Neural cell (in vitro differentiated cells): ENCODE results near the gene DIP2C. TPM values are rescaled to one million over a fixed set of nuclear protein-coding genes. Genes with fewer than 3 reads are reported as not detected.

Experiments used
- H2AFZ ChIP-seq: fragments of 200-600, 300-800 bp; sonication (generic), shearing (Covaris generic); 2 replicates; pipeline ENCODE4 v1.6.0; 2014; ENCODE audit warnings: low read depth, mild to moderate bottlenecking, antibody characterized with exemption, low read length, moderate library complexity
- H3F3A ChIP-seq: fragments of 200-600 bp; shearing (Covaris generic); 2 replicates; pipeline ENCODE4 v1.6.1; 2016; ENCODE audit warnings: mild to moderate bottlenecking, moderate library complexity, mixed read lengths, antibody characterized with exemption, low read length; ENCODE audit not compliant: insufficient read depth, poor library complexity, severe bottlenecking
- H3K27ac ChIP-seq: fragments of 200-600, 300-800 bp; sonication (generic), shearing (Covaris generic); 2 replicates; pipeline ENCODE4 v1.5.1; 2014; ENCODE audit warnings: mild to moderate bottlenecking, low read length, moderate library complexity
- H3K27me3 ChIP-seq: fragments of 300-800, 200-600 bp; sonication (generic), shearing (Covaris generic); 2 replicates; pipeline ENCODE4 v1.6.0; 2014; ENCODE audit warnings: mild to moderate bottlenecking, low read depth, low read length, moderate library complexity; ENCODE audit not compliant: insufficient read depth
- H3K36me3 ChIP-seq: fragments of 300-800, 200-600 bp; sonication (generic), shearing (Covaris generic); 2 replicates; pipeline ENCODE4 v1.5.1; 2014; ENCODE audit warnings: mild to moderate bottlenecking, antibody characterized with exemption, low read length, moderate library complexity; ENCODE audit not compliant: insufficient read depth
- H3K4me2 ChIP-seq: fragments of 300-800, 200-600 bp; sonication (generic), shearing (Covaris generic); 2 replicates; pipeline ENCODE4 v1.6.0; 2014; ENCODE audit warnings: mild to moderate bottlenecking, low read length
- H3K4me3 ChIP-seq: fragments of 300-800, 200-600 bp; sonication (generic), shearing (Covaris generic); 2 replicates; pipeline ENCODE4 v1.5.1; 2014; ENCODE audit warnings: mild to moderate bottlenecking, low read length, moderate library complexity
- H3K79me2 ChIP-seq: fragments of 200-600 bp; shearing (Covaris generic); replicated peaks from 2 replicates; pipeline ENCODE4 v1.6.0; 2014; ENCODE audit warnings: mild to moderate bottlenecking, low read length, moderate library complexity; ENCODE audit not compliant: insufficient read depth
- H3K9ac ChIP-seq: fragments of 300-800, 200-600 bp; sonication (generic), shearing (Covaris generic); 2 replicates; pipeline ENCODE4 v1.6.1; 2016; ENCODE audit warnings: mild to moderate bottlenecking, low read length, mixed read lengths
- H3K9me2 ChIP-seq: fragments of 200-600 bp; shearing (Covaris generic); 2 replicates; pipeline ENCODE4 v1.6.1; 2016; ENCODE audit warnings: mild to moderate bottlenecking, low read length, mixed read lengths; ENCODE audit not compliant: insufficient read depth
- H3K9me3 ChIP-seq: fragments of 200-600, 300-800 bp; sonication (generic), shearing (Covaris generic); 2 replicates; pipeline ENCODE4 v1.6.1; 2016; ENCODE audit warnings: mild to moderate bottlenecking, mixed run types, low read length, moderate library complexity, mixed read lengths
- H4K20me1 ChIP-seq: fragments of 200-600 bp; shearing (Covaris generic); 2 replicates; pipeline ENCODE4 v1.6.1; 2016; ENCODE audit warnings: mild to moderate bottlenecking, mixed run types; ENCODE audit not compliant: insufficient read depth
- CTCF ChIP-seq: fragments of 450-650 bp; IDR thresholded peaks from 2 replicates; pipeline ENCODE4 v1.5.1; 2014; ENCODE audit warnings: antibody characterized with exemption, mild to moderate bottlenecking, moderate library complexity; ENCODE audit not compliant: poor library complexity, severe bottlenecking
- EP300 ChIP-seq: fragments of 450-650 bp; conservative IDR thresholded peaks from 2 replicates; pipeline ENCODE4 v1.6.1; 2014; ENCODE audit warnings: antibody characterized with exemption, mild to moderate bottlenecking, moderate library complexity; ENCODE audit not compliant: poor library complexity, severe bottlenecking
- EZH2 ChIP-seq: fragments of 200-600, 300-800 bp; shearing (Covaris generic), sonication (generic); IDR thresholded peaks from 2 replicates; pipeline ENCODE4 v1.6.1; 2014; ENCODE audit warnings: antibody characterized with exemption, low read length, borderline replicate concordance, mild to moderate bottlenecking; ENCODE audit not compliant: insufficient read depth, poor library complexity, severe bottlenecking
- MXI1 ChIP-seq: fragments of 450-650 bp; conservative IDR thresholded peaks from 2 replicates; pipeline ENCODE4 v1.6.1; 2014; ENCODE audit warnings: antibody characterized with exemption, mild to moderate bottlenecking; ENCODE audit not compliant: poor library complexity, severe bottlenecking
- POLR2AphosphoS5 ChIP-seq: IDR thresholded peaks from 2 replicates; pipeline ENCODE4 v1.6.1; 2012
- RAD21 ChIP-seq: fragments of 450-650 bp; conservative IDR thresholded peaks from 2 replicates; pipeline ENCODE4 v1.6.1; 2014; ENCODE audit warnings: antibody characterized with exemption, mild to moderate bottlenecking, moderate library complexity
- REST ChIP-seq: IDR thresholded peaks from 2 replicates; pipeline ENCODE4 v1.6.1; 2012; ENCODE audit warnings: borderline replicate concordance
- SMC3 ChIP-seq: fragments of 450-650 bp; conservative IDR thresholded peaks from 2 replicates; pipeline ENCODE4 v1.6.1; 2014; ENCODE audit warnings: antibody characterized with exemption, mild to moderate bottlenecking, moderate library complexity; ENCODE audit not compliant: poor library complexity
- TAF1 ChIP-seq: IDR thresholded peaks from 2 replicates; pipeline ENCODE4 v1.6.1; 2012; ENCODE audit warnings: low read depth
- polyA plus RNA-seq: library from polyadenylated mRNA; depleted of rRNA; stranded (reverse); fragments of >200 nt; gene quantifications from 2 replicates; pipeline ENCODE4 v1.2.3, GENCODE V29; 2014

The DIP2C gene
- polyA plus RNA-seq, 1 donor from 2014 or later, result 24.1 TPM

- H3K9ac ChIP-seq, result no peak overlapping the region
- H3K27ac ChIP-seq, result no peak overlapping the region
- peaks cover 5% of the 10 kb centered on the region for H4K20me1 ChIP-seq
- H2AFZ ChIP-seq, result no peak overlapping the region
- H3F3A ChIP-seq, result no peaks in the 10 kb centered on the region
- no peak overlapping the region for H3K4me2 ChIP-seq
- peaks cover 75% of the 10 kb centered on the region for H3K79me2 ChIP-seq
- H3K9me2 ChIP-seq, result no peaks in the 10 kb centered on the region
- no peak overlapping the region for H3K4me3 ChIP-seq
- peaks cover 3% of the 10 kb centered on the region for H3K9me3 ChIP-seq
- no peaks in the 10 kb centered on the region for H3K27me3 ChIP-seq
- TF ChIP-seq SMC3 (no peak), MXI1 (no peak)
- no peaks in the 10 kb centered on the region for H3K36me3 ChIP-seq
These were observed 118.3 kb downstream of the DIP2C start for GRCh38 chr10:571166-571565.

GRCh38 chr10:570628-571163, 118.8 kb downstream of the DIP2C start:
- no peak overlapping the region for H2AFZ ChIP-seq
- H3K27me3 ChIP-seq, result no peaks in the 10 kb centered on the region
- peaks cover 3% of the 10 kb centered on the region for H3K9me3 ChIP-seq
- H3K4me3 ChIP-seq, result no peak overlapping the region
- TF ChIP-seq TAF1 (no peak), POLR2AphosphoS5 (no peak), REST (no peak), EZH2 (no peak), MXI1 (no peak), RAD21 (no peak), EP300 (no peak), SMC3 (no peak)
- H4K20me1 ChIP-seq, result peaks cover 5% of the 10 kb centered on the region
- no peaks in the 10 kb centered on the region for H3F3A ChIP-seq
- no peaks in the 10 kb centered on the region for H3K9me2 ChIP-seq
- H3K79me2 ChIP-seq, result peaks cover 75% of the 10 kb centered on the region
- no peaks in the 10 kb centered on the region for H3K36me3 ChIP-seq
- H3K27ac ChIP-seq, result no peak overlapping the region
- H3K9ac ChIP-seq, result no peak overlapping the region
- no peak overlapping the region for H3K4me2 ChIP-seq

GRCh38 chr10:569961-570627, 119.4 kb downstream of the DIP2C start:
- no peak for TF ChIP-seq CTCF
- TF ChIP-seq EP300, result no peak
- no peak for TF ChIP-seq REST
- TF ChIP-seq MXI1, result no peak
- no peak for TF ChIP-seq SMC3
- no peak for TF ChIP-seq POLR2AphosphoS5
- Histone ChIP-seq H3K27ac (no peak overlapping the region), H2AFZ (no peak overlapping the region), H3K4me3 (no peak overlapping the region), H3K4me2 (no peak overlapping the region), H3K36me3 (no peaks in the 10 kb centered on the region), H3K9ac (no peak overlapping the region), H3K27me3 (no peaks in the 10 kb centered on the region), H3K79me2 (peaks cover 75% of the 10 kb centered on the region), H3K9me2 (no peaks in the 10 kb centered on the region), H3K9me3 (peaks cover 3% of the 10 kb centered on the region), H4K20me1 (no peaks in the 10 kb centered on the region), H3F3A (no peaks in the 10 kb centered on the region)
